Neural progenitor cell (in vitro differentiated cells): ENCODE results near the gene FHAD1. TPM values are rescaled to one million over a fixed set of nuclear protein-coding genes. Genes with fewer than 3 reads are reported as not detected.
A peak's percentile ranks its signal among the peaks of the same experiment; 100 is the strongest.

Source experiments
- DNase-seq: peaks from one replicate; pipeline ENCODE4 v3.0.0-alpha.2; 2016; ENCODE audit warnings: low spot score
- H2AFZ ChIP-seq: fragments of 200-600 bp; sonication (generic); replicated peaks from 2 replicates; pipeline ENCODE4 v1.6.1; 2016; ENCODE audit warnings: antibody characterized with exemption
- H3F3A ChIP-seq: fragments of 200-600 bp; sonication (generic); 2 replicates; pipeline ENCODE4 v1.6.1; 2016; ENCODE audit warnings: antibody characterized with exemption, low read depth
- H3K27ac ChIP-seq: fragments of 200-600 bp; sonication (generic); 2 replicates; pipeline ENCODE4 v1.5.1; 2016; ENCODE audit warnings: mild to moderate bottlenecking
- H3K27me3 ChIP-seq: fragments of 200-600 bp; sonication (generic); 2 replicates; pipeline ENCODE4 v1.6.1; 2016; ENCODE audit warnings: mild to moderate bottlenecking, moderate library complexity
- H3K36me3 ChIP-seq: fragments of 200-600 bp; sonication (generic); 2 replicates; pipeline ENCODE4 v1.5.1; 2016
- H3K4me1 ChIP-seq: fragments of 200-600 bp; sonication (generic); 2 replicates; pipeline ENCODE4 v1.6.1; 2016; ENCODE audit warnings: mixed run types
- H3K4me2 ChIP-seq: fragments of 200-600 bp; sonication (generic); 2 replicates; pipeline ENCODE4 v1.6.1; 2016
- H3K4me3 ChIP-seq: fragments of 200-600 bp; sonication (generic); 2 replicates; pipeline ENCODE4 v1.5.1; 2016
- H3K79me2 ChIP-seq: fragments of 200-600 bp; sonication (generic); 2 replicates; pipeline ENCODE4 v1.6.1; 2016; ENCODE audit warnings: low read depth
- H3K9ac ChIP-seq: fragments of 200-600 bp; sonication (generic); 2 replicates; pipeline ENCODE4 v1.6.1; 2016
- H3K9me3 ChIP-seq: fragments of 200-600 bp; sonication (generic); 2 replicates; pipeline ENCODE4 v1.5.1; 2016; ENCODE audit warnings: low read depth
- H4K20me1 ChIP-seq: fragments of 200-600 bp; sonication (generic); 2 replicates; pipeline ENCODE4 v1.6.1; 2016; ENCODE audit warnings: low read depth
- H3K27ac Mint-ChIP-seq: 3 replicates; pipeline ENCODE4 v1.8.0; 2021; ENCODE audit warnings: mixed read lengths
- H3K27me3 Mint-ChIP-seq: 2 replicates; pipeline ENCODE4 v1.8.0; 2022; ENCODE audit warnings: low read depth, mild to moderate bottlenecking, inconsistent platforms, moderate library complexity, mixed read lengths; ENCODE audit not compliant: insufficient read depth
- H3K36me3 Mint-ChIP-seq: 3 replicates; pipeline ENCODE4 v1.8.0; 2021; ENCODE audit warnings: mixed read lengths
- H3K4me1 Mint-ChIP-seq: 3 replicates; pipeline ENCODE4 v1.8.0; 2021; ENCODE audit warnings: mixed read lengths
- H3K4me3 Mint-ChIP-seq: 3 replicates; pipeline ENCODE4 v1.8.0; 2021; ENCODE audit warnings: mild to moderate bottlenecking, moderate library complexity, mixed read lengths
- H3K9me3 Mint-ChIP-seq: 3 replicates; pipeline ENCODE4 v1.8.0; 2020; ENCODE audit warnings: mixed read lengths
- CTCF ChIP-seq: fragments of 200-600 bp; sonication (generic); IDR thresholded peaks from 2 replicates; pipeline ENCODE4 v1.5.1; 2017; ENCODE audit warnings: antibody characterized with exemption, mild to moderate bottlenecking
- EZH2 ChIP-seq: fragments of 200-600 bp; sonication (generic); IDR thresholded peaks from 2 replicates; pipeline ENCODE4 v1.6.1; 2017; ENCODE audit warnings: antibody characterized with exemption, mild to moderate bottlenecking, moderate library complexity
- EZH2phosphoT487 ChIP-seq: fragments of 200-600 bp; sonication (generic); IDR thresholded peaks from 2 replicates; pipeline ENCODE4 v1.6.1; 2017; ENCODE audit warnings: antibody characterized with exemption
- total RNA-seq: library from RNA; depleted of rRNA; stranded (reverse); fragments of >200 nt; gene quantifications from 2 replicates; pipeline ENCODE4 v1.2.3, GENCODE V29; 2015; ENCODE audit warnings: low replicate concordance

The FHAD1 gene
- total RNA-seq, 1 donor from 2014 or later = 9.1 TPM

- Histone ChIP-seq H3F3A (no peaks in the 10 kb centered on the region), H3K9ac (no peak overlapping the region), H3K4me2 (no peak overlapping the region), H3K4me1 (no peaks in the 10 kb centered on the region), H3K36me3 (no peaks in the 10 kb centered on the region), H4K20me1 (no peaks in the 10 kb centered on the region), H3K27ac (no peak overlapping the region), H3K27me3 (no peaks in the 10 kb centered on the region), H3K79me2 (no peaks in the 10 kb centered on the region), H2AFZ (no peak overlapping the region), H3K9me3 (no peaks in the 10 kb centered on the region), H3K4me3 (no peak overlapping the region)
- H3K9me3 Mint-ChIP-seq = peaks cover 2% of the 10 kb centered on the region
- H3K4me3 Mint-ChIP-seq = no peak overlapping the region
- no peak for DNase-seq
- TF ChIP-seq EZH2phosphoT487 (no peak), CTCF (no peak), EZH2 (no peak)
- H3K36me3 Mint-ChIP-seq = peaks cover 2% of the 10 kb centered on the region
- peaks cover 4% of the 10 kb centered on the region for H3K27me3 Mint-ChIP-seq
- no peak overlapping the region for H3K27ac Mint-ChIP-seq
- H3K4me1 Mint-ChIP-seq = peaks cover 29% of the 10 kb centered on the region
These were observed 10.3 kb downstream of the FHAD1 start for GRCh38 chr1:15257309-15257708.

- H3K9me3 ChIP-seq = no peaks in the 10 kb centered on the region
- no peak overlapping the region for H3K4me2 ChIP-seq
- no peaks in the 10 kb centered on the region for H4K20me1 ChIP-seq
- Mint-ChIP-seq H3K4me3 (no peak overlapping the region), H3K27ac (no peak overlapping the region), H3K36me3 (peaks cover 2% of the 10 kb centered on the region), H3K4me1 (peaks cover 18% of the 10 kb centered on the region), H3K27me3 (peaks cover 4% of the 10 kb centered on the region), H3K9me3 (peaks cover 5% of the 10 kb centered on the region)
- TF ChIP-seq EZH2 (no peak), CTCF (no peak), EZH2phosphoT487 (no peak)
- H2AFZ ChIP-seq = no peak overlapping the region
- H3K4me1 ChIP-seq = no peaks in the 10 kb centered on the region
- no peak overlapping the region for H3K27ac ChIP-seq
- no peak overlapping the region for H3K4me3 ChIP-seq
- no peak overlapping the region for H3K9ac ChIP-seq
- no peaks in the 10 kb centered on the region for H3K36me3 ChIP-seq
- H3K79me2 ChIP-seq = no peaks in the 10 kb centered on the region
- DNase-seq = no peak
- H3F3A ChIP-seq = no peaks in the 10 kb centered on the region
- no peaks in the 10 kb centered on the region for H3K27me3 ChIP-seq
These were observed 12.0 kb downstream of the FHAD1 start for GRCh38 chr1:15258833-15259621.

GRCh38 chr1:15259622-15260007, 12.6 kb downstream of the FHAD1 start:
- no peak for DNase-seq
- Histone ChIP-seq H3K9ac (no peak overlapping the region), H3K27ac (no peak overlapping the region), H4K20me1 (no peaks in the 10 kb centered on the region), H3K9me3 (no peaks in the 10 kb centered on the region), H3K27me3 (no peaks in the 10 kb centered on the region), H3K36me3 (no peaks in the 10 kb centered on the region), H3F3A (no peaks in the 10 kb centered on the region), H3K79me2 (no peaks in the 10 kb centered on the region), H3K4me1 (no peaks in the 10 kb centered on the region), H3K4me2 (no peak overlapping the region), H2AFZ (no peak overlapping the region), H3K4me3 (no peak overlapping the region)
- H3K4me1 Mint-ChIP-seq = peaks cover 18% of the 10 kb centered on the region
- TF ChIP-seq EZH2phosphoT487 (no peak), CTCF (no peak), EZH2 (no peak)
- H3K36me3 Mint-ChIP-seq = peaks cover 2% of the 10 kb centered on the region
- peak overlapping the region; percentile 53 for H3K27ac Mint-ChIP-seq
- peaks cover 10% of the 10 kb centered on the region for H3K9me3 Mint-ChIP-seq
- H3K27me3 Mint-ChIP-seq = peaks cover 4% of the 10 kb centered on the region
- H3K4me3 Mint-ChIP-seq = no peak overlapping the region
